Stimulated activated naive CD8-positive, alpha-beta T cell treated with anti-CD3 and anti-CD28 coated beads, Interleukin-15, amount 100 ng/mL, for 72 hours (primary cell): ENCODE data around the gene POLR1C.
A peak's percentile ranks its signal among the peaks of the same experiment; 100 is the strongest.
"Not testable (repeated sequence)": the region's sequence is repeated elsewhere in the genome, so short reads cannot be mapped to it uniquely, and the experiment has no call there.

ENCODE experiments used
- ATAC-seq: fragments of 150-1000 bp; cut with Tn5 transposase; 2 replicates; pipeline ENCODE4 v1.10.0; 2021; ENCODE audit warnings: mild to moderate bottlenecking, moderate library complexity
- DNase-seq, 2 donors: peaks; one replicate each; pipeline ENCODE4 v3.0.0; 2021 to 2022
- H3K27ac Mint-ChIP-seq, 2 donors: one replicate each; pipeline ENCODE4 v1.8.0; 2022; ENCODE audit warnings: mild to moderate bottlenecking in 2 of 2, mixed read lengths in 2 of 2, moderate library complexity in 2 of 2
- H3K27me3 Mint-ChIP-seq: one replicate; pipeline ENCODE4 v1.8.0; 2022; ENCODE audit warnings: mixed read lengths
- H3K4me1 Mint-ChIP-seq: one replicate; pipeline ENCODE4 v1.8.0; 2022; ENCODE audit warnings: mild to moderate bottlenecking, mixed read lengths
- H3K4me3 Mint-ChIP-seq, 2 donors: one replicate each; pipeline ENCODE4 v1.8.0; 2022; ENCODE audit warnings: mild to moderate bottlenecking in 2 of 2, mixed read lengths in 2 of 2, moderate library complexity in 1 of 2
- H3K9me3 Mint-ChIP-seq, 2 donors: one replicate each; pipeline ENCODE4 v1.8.0; 2022; ENCODE audit warnings: mixed read lengths in 2 of 2

The POLR1C gene

GRCh38 chr6:43488667-43489276, 28.1 kb upstream of the POLR1C start:
- DNase-seq (no peak), ATAC-seq (no peak)
- no peaks in the 10 kb centered on the region for H3K9me3 Mint-ChIP-seq
- peak overlapping the region in 1 of 2 donors; percentile 88 for H3K27ac Mint-ChIP-seq
- H3K4me3 Mint-ChIP-seq = no peak overlapping the region
- peaks cover 21% of the 10 kb centered on the region for H3K4me1 Mint-ChIP-seq
- H3K27me3 Mint-ChIP-seq = no peaks in the 10 kb centered on the region

- no peaks in the 10 kb centered on the region for H3K27me3 Mint-ChIP-seq
- H3K27ac Mint-ChIP-seq = peak overlapping the region in 1 of 2 donors; percentile 88
- no peak overlapping the region for H3K4me3 Mint-ChIP-seq
- peaks cover 28% of the 10 kb centered on the region for H3K4me1 Mint-ChIP-seq
- no peak for ATAC-seq
- H3K9me3 Mint-ChIP-seq = no peaks in the 10 kb centered on the region
- no peak for DNase-seq
Measured at GRCh38 chr6:43489277-43490072, 27.4 kb upstream of the POLR1C start.

- no peak overlapping the region for H3K4me3 Mint-ChIP-seq
- H3K9me3 Mint-ChIP-seq = no peaks in the 10 kb centered on the region
- peaks cover 38% of the 10 kb centered on the region for H3K4me1 Mint-ChIP-seq
- DNase-seq (no peak), ATAC-seq (no peak)
- H3K27me3 Mint-ChIP-seq = no peaks in the 10 kb centered on the region
- peak overlapping the region in 1 of 2 donors; percentile 45 for H3K27ac Mint-ChIP-seq
Measured at GRCh38 chr6:43490523-43490939, 26.4 kb upstream of the POLR1C start.

GRCh38 chr6:43491750-43492661, 24.9 kb upstream of the POLR1C start:
- no peak for ATAC-seq
- H3K27ac Mint-ChIP-seq = peak overlapping the region in 1 of 2 donors; percentile 20
- DNase-seq = no peak
- H3K27me3 Mint-ChIP-seq = no peaks in the 10 kb centered on the region
- H3K9me3 Mint-ChIP-seq = no peaks in the 10 kb centered on the region
- H3K4me3 Mint-ChIP-seq = no peak overlapping the region
- H3K4me1 Mint-ChIP-seq = peaks cover 40% of the 10 kb centered on the region

GRCh38 chr6:43492673-43493072, 24.2 kb upstream of the POLR1C start:
- Mint-ChIP-seq H3K9me3 (no peaks in the 10 kb centered on the region), H3K4me3 (no peak overlapping the region), H3K27me3 (no peaks in the 10 kb centered on the region), H3K4me1 (peaks cover 40% of the 10 kb centered on the region), H3K27ac (peak overlapping the region in 1 of 2 donors; percentile 23)
- DNase-seq (no peak), ATAC-seq (no peak)

DNA sequence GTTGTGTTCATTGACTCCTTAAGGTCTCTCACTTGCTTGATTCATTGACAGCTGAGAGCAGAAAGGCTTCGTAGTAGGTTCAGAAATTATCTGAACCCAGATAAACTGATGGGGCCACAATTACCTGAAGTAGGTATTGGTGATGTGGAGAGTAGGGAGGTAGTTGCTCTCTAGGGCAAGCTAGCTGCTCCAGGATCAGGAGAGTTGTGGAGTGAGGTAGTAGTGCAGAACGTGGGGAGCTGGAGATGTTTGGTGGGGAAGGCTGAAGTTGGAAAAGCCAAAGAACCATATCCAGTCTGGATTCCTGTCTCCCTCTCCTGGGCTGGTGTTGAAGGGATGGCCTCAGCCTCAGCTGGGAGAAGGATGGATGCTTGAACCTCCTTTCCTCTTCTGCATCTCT, 23.7 kb upstream of the POLR1C start:
- no peak for DNase-seq
- no peak for ATAC-seq
- Mint-ChIP-seq H3K4me3 (no peak overlapping the region), H3K27ac (no peak overlapping the region), H3K27me3 (no peaks in the 10 kb centered on the region), H3K4me1 (peaks cover 40% of the 10 kb centered on the region), H3K9me3 (no peaks in the 10 kb centered on the region)

DNA sequence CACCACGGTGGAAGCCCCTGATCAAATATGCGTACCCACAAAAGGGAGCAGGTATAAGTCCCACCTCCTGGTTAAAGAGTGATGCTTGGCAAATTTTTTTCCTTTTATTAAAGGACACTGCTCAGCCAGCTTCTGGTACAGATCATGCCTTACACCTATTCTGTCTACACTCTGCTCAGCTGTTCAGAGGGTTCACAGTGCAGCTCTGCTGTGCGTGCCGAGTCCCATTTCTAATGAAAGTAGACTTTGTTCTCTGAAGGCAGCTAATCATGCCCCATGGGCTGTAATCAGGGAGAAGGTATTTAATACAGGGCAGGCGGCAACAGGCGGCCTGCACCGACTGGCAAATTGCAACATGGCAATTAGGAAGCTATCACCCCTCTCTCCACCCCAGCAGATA, 23.1 kb upstream of the POLR1C start:
- Mint-ChIP-seq H3K27ac (no peak overlapping the region), H3K4me1 (peaks cover 40% of the 10 kb centered on the region), H3K27me3 (no peaks in the 10 kb centered on the region), H3K9me3 (no peaks in the 10 kb centered on the region), H3K4me3 (no peak overlapping the region)
- no peak for ATAC-seq
- DNase-seq = no peak

- Mint-ChIP-seq H3K9me3 (no peaks in the 10 kb centered on the region), H3K27ac (no peak overlapping the region), H3K27me3 (no peaks in the 10 kb centered on the region), H3K4me3 (no peak overlapping the region), H3K4me1 (peaks cover 35% of the 10 kb centered on the region)
- ATAC-seq (no peak), DNase-seq (no peak)
Measured at GRCh38 chr6:43494321-43494720, 22.6 kb upstream of the POLR1C start.

- Mint-ChIP-seq H3K9me3 (no peaks in the 10 kb centered on the region), H3K4me1 (peaks cover 33% of the 10 kb centered on the region), H3K27me3 (no peaks in the 10 kb centered on the region), H3K4me3 (peak overlapping the region in 1 of 2 donors; percentile 1), H3K27ac (peak overlapping the region in 1 of 2 donors; percentile 64)
- ATAC-seq (no peak), DNase-seq (no peak)
Measured at GRCh38 chr6:43494766-43495165, 22.1 kb upstream of the POLR1C start.

DNA sequence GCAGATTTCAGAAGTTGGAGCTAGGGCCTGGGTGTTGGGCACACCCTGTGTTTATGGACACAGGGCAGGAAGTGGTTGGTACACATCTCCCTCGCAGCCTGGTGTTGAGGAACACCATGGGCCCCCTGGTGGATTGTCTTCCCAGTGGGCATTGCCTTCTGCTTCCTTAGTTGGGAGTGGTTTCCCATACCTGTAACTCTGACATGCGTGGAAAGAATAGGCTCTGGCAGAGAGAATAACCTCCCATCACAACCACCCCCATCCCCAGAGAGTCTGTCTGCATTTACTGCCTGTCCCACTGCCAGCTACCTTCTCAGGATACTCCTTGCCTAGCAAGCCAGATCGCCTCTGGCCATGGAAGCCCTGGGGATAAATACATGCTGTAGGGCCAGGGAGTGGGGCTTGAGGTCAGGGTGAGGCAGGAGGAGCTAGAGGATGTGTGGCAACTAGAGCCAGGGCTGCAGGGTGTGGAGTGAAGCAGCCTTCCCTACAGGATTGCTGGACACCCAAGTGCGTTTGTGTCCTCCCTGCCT, 21.4 kb upstream of the POLR1C start:
- Mint-ChIP-seq H3K27me3 (no peaks in the 10 kb centered on the region), H3K4me1 (peaks cover 27% of the 10 kb centered on the region), H3K9me3 (no peaks in the 10 kb centered on the region), H3K27ac (peak overlapping the region in 1 of 2 donors; percentile 64), H3K4me3 (no peak overlapping the region)
- peak; percentile 43 for ATAC-seq
- DNase-seq = no peak

DNA sequence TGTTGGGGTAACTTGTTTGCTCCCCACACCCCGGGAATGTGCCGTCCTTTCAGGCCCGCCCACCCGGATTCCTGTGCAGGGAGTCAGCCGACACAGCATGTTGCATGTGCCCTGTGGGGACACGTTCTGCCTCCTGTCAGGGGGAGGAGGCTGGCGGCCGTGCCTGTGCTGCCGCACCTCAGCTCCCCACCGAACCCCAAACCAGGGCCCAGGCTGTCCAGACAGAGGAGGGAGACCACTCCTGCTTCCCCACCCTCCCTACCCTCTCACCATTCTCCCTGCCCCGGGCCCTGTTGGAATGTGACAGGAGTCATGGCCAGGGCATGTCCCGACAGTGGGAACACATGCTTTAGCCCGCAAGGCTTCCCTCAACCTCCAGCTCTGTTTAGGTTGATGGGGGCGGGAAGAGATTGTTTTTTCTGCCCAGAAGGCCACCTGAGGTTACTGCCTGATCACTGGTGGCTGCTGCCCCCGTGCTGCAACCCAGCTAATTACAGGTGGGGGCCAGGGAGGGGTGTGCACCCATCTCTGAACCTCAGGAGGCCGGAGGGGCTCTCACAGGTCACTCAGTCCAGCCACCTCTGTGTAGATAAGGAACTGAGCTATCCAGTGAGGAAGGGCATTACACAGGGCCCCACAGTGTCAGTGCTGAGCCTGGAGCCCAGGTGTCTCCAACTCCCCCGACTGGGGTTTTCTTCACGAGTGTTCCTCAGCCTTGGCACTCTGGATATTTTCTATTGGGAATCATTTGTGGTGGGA, 20.3 kb upstream of the POLR1C start:
- H3K4me3 Mint-ChIP-seq = no peak overlapping the region
- no peak for ATAC-seq
- peaks cover 27% of the 10 kb centered on the region for H3K4me1 Mint-ChIP-seq
- no peaks in the 10 kb centered on the region for H3K9me3 Mint-ChIP-seq
- H3K27me3 Mint-ChIP-seq = no peaks in the 10 kb centered on the region
- H3K27ac Mint-ChIP-seq = no peak overlapping the region
- DNase-seq = no peak

DNA sequence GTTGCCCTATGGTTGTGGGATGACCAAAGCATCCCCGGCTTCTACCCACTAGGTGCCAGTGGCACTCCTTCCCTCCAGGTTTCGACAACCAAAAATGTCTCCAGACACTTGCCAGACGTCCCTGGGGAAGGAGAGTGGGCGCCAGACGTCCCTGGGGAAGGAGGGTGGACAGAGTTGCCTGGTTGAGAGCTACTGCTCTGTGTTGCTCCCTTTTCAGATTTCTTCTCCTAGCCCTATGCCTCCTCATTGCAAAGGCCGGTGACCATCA, 19.8 kb upstream of the POLR1C start:
- DNase-seq (no peak), ATAC-seq (no peak)
- Mint-ChIP-seq H3K9me3 (no peaks in the 10 kb centered on the region), H3K27ac (no peak overlapping the region), H3K27me3 (no peaks in the 10 kb centered on the region), H3K4me1 (peaks cover 27% of the 10 kb centered on the region), H3K4me3 (no peak overlapping the region)

GRCh38 chr6:43497689-43498088, 19.2 kb upstream of the POLR1C start:
- H3K27ac Mint-ChIP-seq = peak overlapping the region in 1 of 2 donors; percentile 57
- no peaks in the 10 kb centered on the region for H3K9me3 Mint-ChIP-seq
- no peak for ATAC-seq
- H3K4me3 Mint-ChIP-seq = no peak overlapping the region
- no peaks in the 10 kb centered on the region for H3K27me3 Mint-ChIP-seq
- no peak for DNase-seq
- H3K4me1 Mint-ChIP-seq = peaks cover 27% of the 10 kb centered on the region

- DNase-seq, ATAC-seq, H3K9me3 Mint-ChIP-seq, H3K27me3 Mint-ChIP-seq, H3K27ac Mint-ChIP-seq, H3K4me3 Mint-ChIP-seq: not testable (repeated sequence)
- H3K4me1 Mint-ChIP-seq = peaks cover 22% of the 10 kb centered on the region
Measured at GRCh38 chr6:43498291-43498690, 18.6 kb upstream of the POLR1C start.
